Measurements from ENCODE around the gene SEC22A. TPM values are rescaled to one million over a fixed set of nuclear protein-coding genes. Genes with fewer than 3 reads are reported as not detected.

SEC22A gene
- total RNA-seq, 3 donors from 2014 or later, result 11.7 to 13.7 (median 11.8) TPM

GRCh38 chr3:123297627-123297899 lies 95.8 kb downstream of the SEC22A start:
- ATAC-seq, result no peak
- DNase-seq, result no peak
- intact Hi-C loops (cut with DNase I, micrococcal nuclease), result no loop called here
- Histone ChIP-seq H3K36me3 (ENCODE audit: low read depth) (no peaks in the 10 kb centered on the region), H3K4me3 (no peak overlapping the region), H3K9me3 (no peaks in the 10 kb centered on the region), H3K4me1 (ENCODE audit: low read depth) (no peaks in the 10 kb centered on the region)
- no peak for TF ChIP-seq CTCF (IDR thresholded peaks at IDR 0.05)

- TF ChIP-seq CTCF (IDR thresholded peaks at IDR 0.05), result no peak
- no peak for ATAC-seq
Observed at GRCh38 chr3:123298903-123299302, 97.2 kb downstream of the SEC22A start.

GRCh38 chr3:123299581-123299980 lies 97.8 kb downstream of the SEC22A start:
- intact Hi-C loops (cut with DNase I, micrococcal nuclease), result no loop called here
- DNase-seq, result no peak
- ATAC-seq, result no peak
- H3K9me3 ChIP-seq, result no peaks in the 10 kb centered on the region
- no peak overlapping the region for H3K4me3 ChIP-seq
- no peak for TF ChIP-seq CTCF (IDR thresholded peaks at IDR 0.05)
- H3K36me3 ChIP-seq (ENCODE audit: low read depth), result no peaks in the 10 kb centered on the region
- no peaks in the 10 kb centered on the region for H3K4me1 ChIP-seq (ENCODE audit: low read depth)

More at GRCh38 chr3:123298903-123299302, 97.2 kb downstream of the SEC22A start:
- no peak overlapping the region for H3K4me3 ChIP-seq
- no peaks in the 10 kb centered on the region for H3K4me1 ChIP-seq (ENCODE audit: low read depth)
- no peaks in the 10 kb centered on the region for H3K9me3 ChIP-seq
- intact Hi-C loops (cut with DNase I, micrococcal nuclease), result no loop called here
- DNase-seq, result no peak
- H3K36me3 ChIP-seq (ENCODE audit: low read depth), result no peaks in the 10 kb centered on the region

GRCh38 chr3:123300056-123300455 lies 98.3 kb downstream of the SEC22A start:
- no peak overlapping the region for H3K4me3 ChIP-seq
- no peaks in the 10 kb centered on the region for H3K36me3 ChIP-seq (ENCODE audit: low read depth)
- DNase-seq, result no peak
- no peak for ATAC-seq
- H3K9me3 ChIP-seq, result no peaks in the 10 kb centered on the region
- intact Hi-C loops (cut with DNase I, micrococcal nuclease), result no loop called here
- no peak for TF ChIP-seq CTCF (IDR thresholded peaks at IDR 0.05)
- H3K4me1 ChIP-seq (ENCODE audit: low read depth), result no peaks in the 10 kb centered on the region

- ATAC-seq (no peak), DNase-seq (no peak)
- intact Hi-C loops (cut with DNase I, micrococcal nuclease), result no loop called here
- Histone ChIP-seq H3K4me1 (ENCODE audit: low read depth) (no peaks in the 10 kb centered on the region), H3K36me3 (ENCODE audit: low read depth) (no peaks in the 10 kb centered on the region), H3K9me3 (no peaks in the 10 kb centered on the region), H3K4me3 (no peak overlapping the region)
- no peak for TF ChIP-seq CTCF (IDR thresholded peaks at IDR 0.05)
Observed at GRCh38 chr3:123300583-123300982, 98.8 kb downstream of the SEC22A start.

Data from mucosa of descending colon (tissue), 3 donors.